Calu3 (cell line): ENCODE data around the gene PAX9. TPM values are rescaled to one million over a fixed set of nuclear protein-coding genes. Genes with fewer than 3 reads are reported as not detected.

Experiments
- Bru-seq: library from RNA; stranded (reverse); fragments of 400-500 nt; gene quantifications from one replicate; lab custom pipeline; 2021; lab: Mats Ljungman, UMichigan
- BruChase-seq, 2 experiments: library from RNA; stranded (reverse); fragments of 400-500 nt; gene quantifications; one replicate each; lab custom pipeline; 2021; lab: Mats Ljungman, UMichigan
- BruUV-seq: library from RNA; stranded (reverse); fragments of 400-500 nt; replicated peaks from 2 replicates; lab custom pipeline; 2021; lab: Mats Ljungman, UMichigan
- CTCF ChIA-PET: fragments of 300-600 bp; sonication (Branson Sonifier 250); formaldehyde crosslinking; loops from one replicate; lab custom pipeline; 2022; ENCODE audit warnings: antibody characterized with exemption; lab: Charles Lee
- DNase-seq: peaks from one replicate; pipeline ENCODE4 v3.0.0; 2022
- H3K27ac Mint-ChIP-seq: one replicate; pipeline ENCODE4 v1.8.0; 2022; ENCODE audit warnings: mixed read lengths; ENCODE audit not compliant: unreplicated experiment
- H3K27me3 Mint-ChIP-seq: one replicate; pipeline ENCODE4 v1.8.0; 2022; ENCODE audit warnings: mixed read lengths; ENCODE audit not compliant: unreplicated experiment
- H3K36me3 Mint-ChIP-seq: one replicate; pipeline ENCODE4 v1.8.0; 2022; ENCODE audit warnings: mild to moderate bottlenecking, moderate library complexity, mixed read lengths; ENCODE audit not compliant: insufficient read depth, unreplicated experiment
- H3K4me1 Mint-ChIP-seq: one replicate; pipeline ENCODE4 v1.8.0; 2022; ENCODE audit warnings: mild to moderate bottlenecking, low read depth, mixed read lengths; ENCODE audit not compliant: unreplicated experiment
- H3K4me3 Mint-ChIP-seq: one replicate; pipeline ENCODE4 v1.8.0; 2022; ENCODE audit warnings: mild to moderate bottlenecking, low read depth, moderate library complexity, mixed read lengths; ENCODE audit not compliant: unreplicated experiment
- H3K9me3 Mint-ChIP-seq: one replicate; pipeline ENCODE4 v1.8.0; 2022; ENCODE audit warnings: low read depth, mixed read lengths; ENCODE audit not compliant: unreplicated experiment
- intact Hi-C: fragments of 100-400 bp; cut with micrococcal nuclease; formaldehyde crosslinking; loops from one replicate; pipeline ENCODE4 v1.10.0; 2022; ENCODE audit not compliant: unreplicated experiment
- long read RNA-seq: library from polyadenylated mRNA; stranded (forward); transcript quantifications from one replicate; pipeline ENCODE4 v2.0.0, GENCODE V29; 2022
- total RNA-seq: library from RNA; stranded (reverse); gene quantifications from 2 replicates; pipeline ENCODE4 v1.2.3, GENCODE V29; 2022
- TF ChIP-seq, protein P1 (sequence below): fragments of 200-600 bp; IDR thresholded peaks from one replicate; pipeline ENCODE4 v1.8.0; 2022; ENCODE audit warnings: antibody characterized with exemption; ENCODE audit not compliant: unreplicated experiment

The PAX9 gene
- total RNA-seq, result 4.5 and 5.3 TPM in 2 replicates
- Bru-seq, nascent RNA, result percentile 45 among the genes with signal in this experiment
- BruChase-seq, experiment 1, labeled RNA remaining after a 6-hour chase, result percentile 35 among the genes with signal in this experiment
- BruChase-seq, experiment 2, labeled RNA remaining after a 2-hour chase, result percentile 42 among the genes with signal in this experiment
- long read RNA-seq, full-length matches to known transcripts, result 4 of 4 reads
- long read RNA-seq, partial matches to known transcripts, result 0 of 4 reads
- long read RNA-seq, other reads (novel, unspliced or antisense), result 0 of 4 reads

DNA sequence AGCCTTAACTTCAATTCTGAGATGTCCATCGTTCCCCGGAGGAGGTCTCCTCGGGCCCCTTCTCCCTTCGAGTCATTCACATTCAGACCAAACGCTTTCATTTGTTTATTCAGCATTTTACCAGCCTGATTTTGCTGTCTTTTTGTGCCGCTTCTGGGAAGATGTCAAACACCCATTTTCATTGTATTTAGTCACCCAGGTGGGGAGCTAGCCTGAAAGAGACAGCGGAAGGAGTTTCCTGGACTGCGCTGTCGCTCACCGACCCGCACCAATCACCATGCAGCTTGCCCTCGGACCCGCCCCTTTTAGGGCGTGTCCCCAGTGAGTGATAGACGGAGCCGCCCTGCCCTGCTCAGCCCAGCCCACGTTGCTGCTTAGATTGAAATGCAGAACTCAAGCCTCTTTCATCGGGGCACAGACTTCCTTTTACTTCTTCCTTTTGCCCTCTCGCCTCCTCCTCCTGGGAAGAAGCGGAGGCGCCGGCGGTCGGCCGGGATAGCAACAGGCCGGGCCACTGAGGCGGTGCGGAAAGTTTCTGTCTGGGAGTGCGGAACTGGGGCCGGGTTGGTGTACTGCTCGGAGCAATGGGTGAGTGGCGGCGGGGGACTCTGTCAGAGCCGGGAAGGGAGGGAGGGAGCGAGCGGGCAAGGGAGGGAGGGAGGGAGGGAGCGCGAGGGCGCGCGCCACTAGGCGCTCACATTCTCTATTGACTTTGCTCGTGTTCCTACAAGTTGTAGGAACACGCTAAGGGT lies at the start of gene PAX9:
TSS of gene PAX9 (plus strand) at position 355 of the 752 bp plus-strand sequence. CDS start at position 585, 230 bp downstream.
- Mint-ChIP-seq H3K27me3 (peaks cover 31% of the 10 kb centered on the region), H3K36me3 (peaks cover 17% of the 10 kb centered on the region), H3K4me3 (peak within 1 kb of the TSS; percentile 87), H3K4me1 (peaks cover 16% of the 10 kb centered on the region), H3K27ac (peak within 1 kb of the TSS; percentile 69), H3K9me3 (no peaks in the 10 kb centered on the region)
- TF ChIP-seq, protein P1, sequence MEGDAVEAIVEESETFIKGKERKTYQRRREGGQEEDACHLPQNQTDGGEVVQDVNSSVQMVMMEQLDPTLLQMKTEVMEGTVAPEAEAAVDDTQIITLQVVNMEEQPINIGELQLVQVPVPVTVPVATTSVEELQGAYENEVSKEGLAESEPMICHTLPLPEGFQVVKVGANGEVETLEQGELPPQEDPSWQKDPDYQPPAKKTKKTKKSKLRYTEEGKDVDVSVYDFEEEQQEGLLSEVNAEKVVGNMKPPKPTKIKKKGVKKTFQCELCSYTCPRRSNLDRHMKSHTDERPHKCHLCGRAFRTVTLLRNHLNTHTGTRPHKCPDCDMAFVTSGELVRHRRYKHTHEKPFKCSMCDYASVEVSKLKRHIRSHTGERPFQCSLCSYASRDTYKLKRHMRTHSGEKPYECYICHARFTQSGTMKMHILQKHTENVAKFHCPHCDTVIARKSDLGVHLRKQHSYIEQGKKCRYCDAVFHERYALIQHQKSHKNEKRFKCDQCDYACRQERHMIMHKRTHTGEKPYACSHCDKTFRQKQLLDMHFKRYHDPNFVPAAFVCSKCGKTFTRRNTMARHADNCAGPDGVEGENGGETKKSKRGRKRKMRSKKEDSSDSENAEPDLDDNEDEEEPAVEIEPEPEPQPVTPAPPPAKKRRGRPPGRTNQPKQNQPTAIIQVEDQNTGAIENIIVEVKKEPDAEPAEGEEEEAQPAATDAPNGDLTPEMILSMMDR, result no peak
- no TSS peak for BruUV-seq
- CTCF ChIA-PET, result interaction anchor here (0.6 to 1.0 kb wide), 3 partner anchors 17 to 108 kb away, joined by 3 to 5 read pairs (median 3); no protein-coding TSS in a partner anchor
- DNase-seq, result peak; percentile 95
- intact Hi-C loops, result loop anchor here (5.0 kb wide), 1 partner anchor 91 kb away; no protein-coding TSS in a partner anchor

DNA sequence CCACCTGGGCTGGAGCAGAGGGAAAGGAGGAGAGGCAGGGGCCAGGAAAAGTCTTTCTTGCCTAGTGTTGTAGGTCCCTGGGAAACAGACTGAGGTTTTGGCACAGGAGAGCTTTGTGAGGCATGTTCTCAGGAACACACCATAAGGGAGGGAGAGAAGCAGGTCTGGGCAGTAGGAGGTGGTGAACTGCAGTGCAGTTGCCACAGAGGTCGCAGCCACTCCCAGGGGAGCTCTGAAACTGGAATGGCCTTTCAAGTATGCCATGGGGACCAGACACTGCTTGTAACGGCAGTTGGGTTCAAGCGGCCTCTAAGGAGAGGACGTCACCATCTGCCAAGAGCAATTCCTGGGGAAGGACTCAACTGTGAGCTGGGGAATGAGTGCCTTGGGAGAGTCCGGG lies 43.8 kb upstream of the PAX9 start:
- peaks cover 10% of the 10 kb centered on the region for H3K4me1 Mint-ChIP-seq
- peaks cover 33% of the 10 kb centered on the region for H3K27me3 Mint-ChIP-seq
- TF ChIP-seq, protein P1, result no peak
- H3K36me3 Mint-ChIP-seq, result no peaks in the 10 kb centered on the region
- intact Hi-C loops, result no loop called here
- CTCF ChIA-PET, result no interaction called here
- H3K9me3 Mint-ChIP-seq, result no peaks in the 10 kb centered on the region
- no TSS peak for BruUV-seq
- H3K27ac Mint-ChIP-seq, result no peak overlapping the region
- DNase-seq, result no peak
- no peak overlapping the region for H3K4me3 Mint-ChIP-seq

DNA sequence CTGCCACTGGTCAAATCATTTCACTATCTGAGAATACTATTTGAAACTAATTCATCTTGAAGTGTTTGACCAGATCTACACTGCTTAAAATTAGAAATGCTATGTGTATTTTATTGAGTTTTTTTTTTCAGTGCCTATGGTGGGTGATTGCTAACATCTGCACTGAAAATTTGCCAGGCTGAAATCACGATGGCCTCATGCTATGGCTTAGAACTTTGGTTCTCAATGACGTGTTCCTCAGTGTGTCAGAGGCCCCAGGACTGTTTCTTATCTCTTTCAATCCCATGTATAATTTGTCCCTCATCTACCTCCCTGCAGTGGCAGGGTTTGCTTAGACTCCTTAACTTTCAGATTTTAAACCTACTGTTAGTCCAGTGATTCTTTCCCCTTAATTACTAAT lies 43.0 kb upstream of the PAX9 start:
- no peak overlapping the region for H3K4me3 Mint-ChIP-seq
- H3K36me3 Mint-ChIP-seq, result no peaks in the 10 kb centered on the region
- CTCF ChIA-PET, result interaction anchor here (0.6 kb wide), 1 partner anchor 26 kb away, joined by 3 read pairs; no protein-coding TSS in a partner anchor
- DNase-seq, result no peak
- intact Hi-C loops, result no loop called here
- BruUV-seq, result no TSS peak
- no peak overlapping the region for H3K27ac Mint-ChIP-seq
- H3K27me3 Mint-ChIP-seq, result peaks cover 25% of the 10 kb centered on the region
- no peaks in the 10 kb centered on the region for H3K9me3 Mint-ChIP-seq
- peaks cover 10% of the 10 kb centered on the region for H3K4me1 Mint-ChIP-seq
- TF ChIP-seq, protein P1, result no peak

DNA sequence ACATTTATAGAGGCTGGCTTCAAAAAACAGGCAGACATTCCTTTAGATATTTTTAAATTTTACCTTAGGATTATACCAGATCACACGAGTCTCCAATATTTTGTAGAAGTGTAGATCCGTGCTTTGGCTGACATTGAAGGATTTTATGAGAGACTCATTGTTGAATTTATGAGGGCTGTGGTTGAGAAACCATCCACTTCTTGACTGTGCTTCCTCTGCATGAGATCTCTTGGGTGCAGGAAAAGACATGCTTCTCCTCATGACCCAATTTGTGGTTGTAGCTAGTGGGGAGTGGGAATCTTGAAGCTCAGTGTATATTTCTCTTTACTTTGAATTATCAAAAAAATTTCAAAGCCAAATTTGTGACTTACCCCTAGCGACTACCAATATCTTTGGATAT lies 42.5 kb upstream of the PAX9 start:
- Mint-ChIP-seq H3K36me3 (no peaks in the 10 kb centered on the region), H3K4me1 (peaks cover 10% of the 10 kb centered on the region), H3K9me3 (no peaks in the 10 kb centered on the region), H3K27ac (no peak overlapping the region), H3K4me3 (no peak overlapping the region), H3K27me3 (peaks cover 21% of the 10 kb centered on the region)
- intact Hi-C loops, result no loop called here
- TF ChIP-seq, protein P1, result no peak
- BruUV-seq, result no TSS peak
- CTCF ChIA-PET, result no interaction called here
- no peak for DNase-seq
